DOHH2 (cell line): ENCODE results near the gene MCF2L2.

Experiments
- H3F3A ChIP-seq: fragments of 200-600 bp; sonication (generic), shearing (Covaris generic); 2 replicates; pipeline ENCODE4 v1.6.0; 2016; ENCODE audit warnings: antibody characterized with exemption, mild to moderate bottlenecking; ENCODE audit not compliant: control insufficient read depth, insufficient read depth
- H3K27ac ChIP-seq: fragments of 200-600 bp; sonication (generic); 2 replicates; pipeline ENCODE4 v1.5.1; 2014; ENCODE audit warnings: low read depth, mild to moderate bottlenecking, low read length, moderate library complexity
- H3K27me3 ChIP-seq: fragments of 200-600 bp; sonication (generic); 2 replicates; pipeline ENCODE4 v1.6.1; 2014; ENCODE audit warnings: mild to moderate bottlenecking, low read length, mixed read lengths; ENCODE audit not compliant: control insufficient read depth
- H3K36me3 ChIP-seq: fragments of 200-600 bp; sonication (generic); 2 replicates; pipeline ENCODE4 v1.6.1; 2014; ENCODE audit warnings: mild to moderate bottlenecking, low read length, moderate library complexity, mixed read lengths; ENCODE audit not compliant: control insufficient read depth
- H3K4me1 ChIP-seq: fragments of 200-600 bp; sonication (generic); 2 replicates; pipeline ENCODE4 v1.6.1; 2014; ENCODE audit warnings: mild to moderate bottlenecking, low read length, mixed read lengths; ENCODE audit not compliant: control insufficient read depth
- H3K4me2 ChIP-seq: fragments of 200-600 bp; sonication (generic); 2 replicates; pipeline ENCODE4 v1.6.0; 2014; ENCODE audit warnings: mild to moderate bottlenecking, low read length, moderate library complexity
- H3K4me3 ChIP-seq: fragments of 200-600 bp; sonication (generic); 2 replicates; pipeline ENCODE4 v1.5.1; 2014; ENCODE audit warnings: mild to moderate bottlenecking, low read length, mixed read lengths
- H3K79me2 ChIP-seq: fragments of 200-600 bp; sonication (generic); 2 replicates; pipeline ENCODE4 v1.6.1; 2014; ENCODE audit warnings: mild to moderate bottlenecking, low read length, mixed read lengths; ENCODE audit not compliant: control insufficient read depth
- H3K9me2 ChIP-seq: fragments of 200-600 bp; sonication (generic); replicated peaks from 2 replicates; pipeline ENCODE4 v1.6.1; 2014; ENCODE audit warnings: mild to moderate bottlenecking, low read length, mixed read lengths; ENCODE audit not compliant: control insufficient read depth
- H3K9me3 ChIP-seq: fragments of 200-600 bp; sonication (generic); 2 replicates; pipeline ENCODE4 v1.6.1; 2014; ENCODE audit warnings: antibody characterized with exemption, low read length, mixed read lengths; ENCODE audit not compliant: control insufficient read depth, insufficient read depth
- H4K20me1 ChIP-seq: fragments of 200-600 bp; sonication (generic); 2 replicates; pipeline ENCODE4 v1.6.0; 2014; ENCODE audit warnings: low read depth, mild to moderate bottlenecking, antibody characterized with exemption, low read length, moderate library complexity; ENCODE audit not compliant: control insufficient read depth, insufficient read depth
- CTCF ChIP-seq: fragments of 200-600 bp; sonication (generic); IDR thresholded peaks from one replicate; pipeline ENCODE4 v1.5.1; 2014; ENCODE audit warnings: antibody characterized with exemption, mild to moderate bottlenecking, low read depth, low read length; ENCODE audit not compliant: poor library complexity, severe bottlenecking
- EZH2phosphoT487 ChIP-seq: fragments of 200-600 bp; sonication (generic); IDR thresholded peaks from 2 replicates; pipeline ENCODE4 v1.6.1; 2017; ENCODE audit warnings: borderline replicate concordance, mild to moderate bottlenecking, antibody characterized with exemption, low read length, moderate library complexity, mixed read lengths

Gene MCF2L2

GRCh38 chr3:183309276-183309675 is 119.1 kb downstream of the MCF2L2 start:
- H3K9me2 ChIP-seq, result no peaks in the 10 kb centered on the region; the same call in 1 of the 2 replicates
- no peak overlapping the region for H3K4me2 ChIP-seq
- H3K27ac ChIP-seq, result no peak overlapping the region
- no peak overlapping the region for H3K4me3 ChIP-seq
- H4K20me1 ChIP-seq, result no peaks in the 10 kb centered on the region
- no peaks in the 10 kb centered on the region for H3F3A ChIP-seq
- H3K36me3 ChIP-seq, result no peaks in the 10 kb centered on the region
- TF ChIP-seq CTCF (no peak), EZH2phosphoT487 (no peak)
- no peaks in the 10 kb centered on the region for H3K79me2 ChIP-seq
- H3K4me1 ChIP-seq, result no peaks in the 10 kb centered on the region
- H3K9me3 ChIP-seq, result no peaks in the 10 kb centered on the region
- peaks cover 26% of the 10 kb centered on the region for H3K27me3 ChIP-seq

GRCh38 chr3:183308751-183309150 is 119.7 kb downstream of the MCF2L2 start:
- Histone ChIP-seq H3K27ac (no peak overlapping the region), H3K9me2 (no peaks in the 10 kb centered on the region; the same call in 1 of the 2 replicates), H3K4me1 (no peaks in the 10 kb centered on the region), H3K9me3 (no peaks in the 10 kb centered on the region), H3K4me2 (no peak overlapping the region), H3F3A (no peaks in the 10 kb centered on the region), H3K79me2 (no peaks in the 10 kb centered on the region), H3K4me3 (no peak overlapping the region), H3K27me3 (peaks cover 26% of the 10 kb centered on the region), H4K20me1 (no peaks in the 10 kb centered on the region), H3K36me3 (no peaks in the 10 kb centered on the region)
- TF ChIP-seq EZH2phosphoT487, result no peak
- TF ChIP-seq CTCF, result no peak

GRCh38 chr3:183307749-183308148 is 120.7 kb downstream of the MCF2L2 start:
- H4K20me1 ChIP-seq, result no peaks in the 10 kb centered on the region
- no peaks in the 10 kb centered on the region for H3K36me3 ChIP-seq
- H3K9me2 ChIP-seq, result no peaks in the 10 kb centered on the region; the same call in 1 of the 2 replicates
- H3K4me3 ChIP-seq, result no peak overlapping the region
- H3K79me2 ChIP-seq, result no peaks in the 10 kb centered on the region
- H3K27me3 ChIP-seq, result peaks cover 26% of the 10 kb centered on the region
- no peaks in the 10 kb centered on the region for H3K9me3 ChIP-seq
- H3F3A ChIP-seq, result no peaks in the 10 kb centered on the region
- H3K27ac ChIP-seq, result no peak overlapping the region
- no peak overlapping the region for H3K4me2 ChIP-seq
- TF ChIP-seq CTCF (no peak), EZH2phosphoT487 (no peak)
- H3K4me1 ChIP-seq, result no peaks in the 10 kb centered on the region
